ENCODE results near the gene DDX31. TPM values are rescaled to one million over a fixed set of nuclear protein-coding genes. Genes with fewer than 3 reads are reported as not detected.

Gene DDX31
- total RNA-seq, 2 experiments from 2014 or later, result 28.3 to 28.8 TPM

DNA sequence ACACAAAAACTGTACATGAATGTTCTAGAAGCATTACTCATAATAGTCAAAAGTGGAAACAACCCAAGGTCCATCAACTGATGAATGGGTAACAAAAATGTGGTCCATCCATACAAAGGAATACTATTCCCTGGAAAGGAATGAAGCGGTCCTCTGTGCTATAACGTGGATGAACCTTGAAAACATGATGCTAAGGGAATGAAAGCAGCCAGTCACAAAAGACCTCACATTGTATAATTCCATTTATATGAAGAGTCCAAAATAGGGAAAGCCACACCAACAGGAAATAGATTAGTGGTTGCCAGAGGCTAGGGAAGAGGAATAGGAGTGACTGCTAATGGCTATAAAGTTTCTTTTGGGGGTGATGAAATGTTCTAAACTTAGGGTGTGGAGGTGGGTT, 110.1 kb downstream of the DDX31 start:
- DNase-seq (ENCODE audit: low spot score), result no peak
- H2AFZ ChIP-seq (ENCODE audit: low read length), result no peak overlapping the region
- ChIA-PET CTCF (ENCODE audit: unreplicated experiment) (no interaction called here), POLR2A (no interaction called here)
- H4K20me1 ChIP-seq (ENCODE audit: insufficient read depth, low read length), result no peaks in the 10 kb centered on the region
- BruUV-seq (replicated peaks), result no TSS peak
- no peaks in the 10 kb centered on the region for H3K36me3 ChIP-seq (ENCODE audit: insufficient read depth, low read length)
- H3K4me1 ChIP-seq (ENCODE audit: insufficient read depth, low read length, poor library complexity, severe bottlenecking), result no peaks in the 10 kb centered on the region
- intact Hi-C loops (cut with micrococcal nuclease; ENCODE audit: unreplicated experiment), result no loop called here
- H3K27ac ChIP-seq (ENCODE audit: low read depth, low read length, poor library complexity, severe bottlenecking), result no peak overlapping the region
- H3K79me2 ChIP-seq (ENCODE audit: insufficient read depth, low read depth, low read length), result no peaks in the 10 kb centered on the region
- H3K9me2 ChIP-seq (ENCODE audit: insufficient read depth, low read length), result no peaks in the 10 kb centered on the region
- H3K4me2 ChIP-seq (ENCODE audit: low read length), result no peak overlapping the region
- no peak for TF ChIP-seq CTCF (conservative IDR thresholded peaks at IDR 0.05; ENCODE audit: low read length)
- no peak for TF ChIP-seq EZH2phosphoT487 (IDR thresholded peaks at IDR 0.05; ENCODE audit: borderline replicate concordance, low read depth, low read length)
- H3K9me3 ChIP-seq (ENCODE audit: low read length), result no peaks in the 10 kb centered on the region
- H3K4me3 ChIP-seq (ENCODE audit: low read depth, low read length, poor library complexity, severe bottlenecking), result no peak overlapping the region

DNA sequence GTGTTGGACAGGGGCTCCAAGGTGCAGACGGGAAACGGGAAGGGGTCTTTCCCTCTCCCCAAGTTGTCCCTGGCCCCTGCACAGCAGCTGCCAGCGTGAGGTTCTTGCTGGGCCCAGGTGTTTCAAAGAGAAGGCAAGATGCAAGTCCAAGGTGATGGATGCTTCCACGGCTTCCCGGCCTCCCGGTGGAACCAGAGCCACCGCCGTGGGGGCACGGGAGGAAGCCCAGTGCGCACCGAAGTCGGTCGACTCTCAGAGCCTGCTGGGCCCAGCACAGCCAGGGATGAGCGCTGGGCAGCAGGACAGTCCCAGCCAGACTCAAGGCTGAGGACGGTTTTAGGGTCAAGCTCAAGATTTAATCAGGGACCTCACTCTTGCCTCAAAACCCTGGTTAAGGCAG, 112.6 kb downstream of the DDX31 start:
- no peak for TF ChIP-seq CTCF (conservative IDR thresholded peaks at IDR 0.05; ENCODE audit: low read length)
- no peak for TF ChIP-seq EZH2phosphoT487 (IDR thresholded peaks at IDR 0.05; ENCODE audit: borderline replicate concordance, low read depth, low read length)
- no TSS peak for BruUV-seq (replicated peaks)
- Histone ChIP-seq H3K4me2 (ENCODE audit: low read length) (no peak overlapping the region), H3K27ac (ENCODE audit: low read depth, low read length, poor library complexity, severe bottlenecking) (no peak overlapping the region), H3K9me2 (ENCODE audit: insufficient read depth, low read length) (no peaks in the 10 kb centered on the region), H3K4me3 (ENCODE audit: low read depth, low read length, poor library complexity, severe bottlenecking) (no peak overlapping the region), H3K79me2 (ENCODE audit: insufficient read depth, low read depth, low read length) (no peaks in the 10 kb centered on the region), H4K20me1 (ENCODE audit: insufficient read depth, low read length) (no peaks in the 10 kb centered on the region), H3K36me3 (ENCODE audit: insufficient read depth, low read length) (no peaks in the 10 kb centered on the region), H3K4me1 (ENCODE audit: insufficient read depth, low read length, poor library complexity, severe bottlenecking) (no peaks in the 10 kb centered on the region), H3K9me3 (ENCODE audit: low read length) (no peaks in the 10 kb centered on the region), H2AFZ (ENCODE audit: low read length) (no peak overlapping the region)
- DNase-seq (ENCODE audit: low spot score), result no peak
- intact Hi-C loops (cut with micrococcal nuclease; ENCODE audit: unreplicated experiment), result no loop called here
- POLR2A ChIA-PET, result no interaction called here
- CTCF ChIA-PET (ENCODE audit: unreplicated experiment), result no interaction called here

GRCh38 chr9:132556714-132557113, 113.1 kb downstream of the DDX31 start:
- Histone ChIP-seq H3K9me3 (ENCODE audit: low read length) (no peaks in the 10 kb centered on the region), H3K4me1 (ENCODE audit: insufficient read depth, low read length, poor library complexity, severe bottlenecking) (no peaks in the 10 kb centered on the region), H3K4me2 (ENCODE audit: low read length) (no peak overlapping the region), H3K9me2 (ENCODE audit: insufficient read depth, low read length) (no peaks in the 10 kb centered on the region), H4K20me1 (ENCODE audit: insufficient read depth, low read length) (no peaks in the 10 kb centered on the region), H3K27ac (ENCODE audit: low read depth, low read length, poor library complexity, severe bottlenecking) (no peak overlapping the region), H3K36me3 (ENCODE audit: insufficient read depth, low read length) (no peaks in the 10 kb centered on the region), H2AFZ (ENCODE audit: low read length) (no peak overlapping the region), H3K79me2 (ENCODE audit: insufficient read depth, low read depth, low read length) (no peaks in the 10 kb centered on the region), H3K4me3 (ENCODE audit: low read depth, low read length, poor library complexity, severe bottlenecking) (no peak overlapping the region)
- ChIA-PET POLR2A (no interaction called here), CTCF (ENCODE audit: unreplicated experiment) (no interaction called here)
- intact Hi-C loops (cut with micrococcal nuclease; ENCODE audit: unreplicated experiment), result no loop called here
- no TSS peak for BruUV-seq (replicated peaks)
- DNase-seq (ENCODE audit: low spot score), result no peak
- TF ChIP-seq CTCF (conservative IDR thresholded peaks at IDR 0.05; ENCODE audit: low read length), result no peak
- TF ChIP-seq EZH2phosphoT487 (IDR thresholded peaks at IDR 0.05; ENCODE audit: borderline replicate concordance, low read depth, low read length), result no peak
